Activated CD8-positive, alpha-beta memory T cell treated with anti-CD3 and anti-CD28 coated beads for 1 hour (primary cell): ENCODE results near the gene P4HA2.

Source experiments
- DNase-seq, 2 donors: peaks; one replicate each; pipeline ENCODE4 v3.0.0-alpha.2; 2020; ENCODE audit warnings: low read depth in 1 of 2; ENCODE audit errors: extremely low read depth in 1 of 2

Gene P4HA2

GRCh38 chr5:132251220-132251725 lies 23.6 kb upstream of the P4HA2 start:
- no peak for DNase-seq

- DNase-seq = no peak
Measured at GRCh38 chr5:132250547-132250946, 22.9 kb upstream of the P4HA2 start.

GRCh38 chr5:132246806-132247205 lies 19.2 kb upstream of the P4HA2 start:
- no peak for DNase-seq

GRCh38 chr5:132245593-132245992 lies 17.9 kb upstream of the P4HA2 start:
- DNase-seq = no peak

- no peak for DNase-seq
Measured at GRCh38 chr5:132243366-132243977, 15.8 kb upstream of the P4HA2 start.

GRCh38 chr5:132239776-132240175 lies 12.1 kb upstream of the P4HA2 start:
- no peak for DNase-seq

GRCh38 chr5:132238901-132239500 lies 11.3 kb upstream of the P4HA2 start:
- DNase-seq = no peak

GRCh38 chr5:132238169-132238744 lies 10.6 kb upstream of the P4HA2 start:
- DNase-seq = peak; percentile 41 to 62

- DNase-seq = no peak
Measured at GRCh38 chr5:132237670-132238069, 10.0 kb upstream of the P4HA2 start.

- no peak for DNase-seq
Measured at GRCh38 chr5:132237141-132237540, 9.5 kb upstream of the P4HA2 start.

GRCh38 chr5:132235340-132235739 lies 7.7 kb upstream of the P4HA2 start:
- DNase-seq = no peak

GRCh38 chr5:132234684-132235062 lies 7.0 kb upstream of the P4HA2 start:
- DNase-seq = no peak

GRCh38 chr5:132233811-132234683 lies 6.4 kb upstream of the P4HA2 start:
- DNase-seq = no peak

GRCh38 chr5:132233081-132233480 lies 5.4 kb upstream of the P4HA2 start:
- no peak for DNase-seq

GRCh38 chr5:132232465-132232864 lies 4.8 kb upstream of the P4HA2 start:
- DNase-seq = no peak

GRCh38 chr5:132230871-132231270 lies 3.2 kb upstream of the P4HA2 start:
- no peak for DNase-seq

- no peak for DNase-seq
Measured at GRCh38 chr5:132229236-132229635, 1.6 kb upstream of the P4HA2 start.

GRCh38 chr5:132228241-132229035 lies 785 bp upstream of the P4HA2 start:
- DNase-seq = no peak

GRCh38 chr5:132227235-132227484 lies 493 bp downstream of the P4HA2 start:
- no peak for DNase-seq

GRCh38 chr5:132226516-132227234 lies 978 bp downstream of the P4HA2 start:
- DNase-seq = no peak
